Uterus (tissue), 4 donors: ENCODE data around the gene HPS1. TPM values are rescaled to one million over a fixed set of nuclear protein-coding genes. Genes with fewer than 3 reads are reported as not detected.

Experiments used
- DNase-seq, 2 donors: peaks; one replicate each; pipeline ENCODE4 v3.0.0-alpha.2; 2019 to 2020
- H3K27ac ChIP-seq, 2 donors: fragments of 200-600 bp; sonication (generic); 1 replicate in 1 of 2; 2 replicates in 1 of 2; pipeline ENCODE4 v1.5.1; 2016 to 2018
- H3K27me3 ChIP-seq, 2 donors: fragments of 200-600 bp; sonication (generic); one replicate each; pipeline ENCODE4 v1.5.1; 2018 to 2019; ENCODE audit warnings: control low read depth in 1 of 2
- H3K36me3 ChIP-seq, 2 donors: fragments of 200-600 bp; sonication (generic); one replicate each; pipeline ENCODE4 v1.5.1; 2019; ENCODE audit warnings: control low read depth in 1 of 2
- H3K4me1 ChIP-seq, 2 donors: fragments of 200-600 bp; sonication (generic); one replicate each; pipeline ENCODE4 v1.5.1; 2018 to 2019; ENCODE audit warnings: control low read depth in 1 of 2
- H3K4me3 ChIP-seq, 2 donors: fragments of 200-600 bp; sonication (generic); 1 replicate in 1 of 2; 2 replicates in 1 of 2; pipeline ENCODE4 v1.5.1; 2018 to 2019; ENCODE audit warnings: mild to moderate bottlenecking in 1 of 2
- H3K9me3 ChIP-seq, 2 donors: fragments of 200-600 bp; sonication (generic); one replicate each; pipeline ENCODE4 v1.5.1; 2019; ENCODE audit warnings: control low read depth in 1 of 2
- CTCF ChIP-seq, 4 experiments: fragments of 200-600 bp in 2 of 4; fragments of 450-650 bp in 2 of 4; sonication (generic) in 2 of 4; IDR thresholded peaks; one replicate each; pipeline ENCODE4 v1.5.1; 2016 to 2019; ENCODE audit warnings: antibody characterized with exemption in 4 of 4, mild to moderate bottlenecking in 2 of 4, moderate library complexity in 1 of 4
- POLR2A ChIP-seq, 2 donors: fragments of 450-650 bp; IDR thresholded peaks; one replicate each; pipeline ENCODE4 v1.6.1; 2016; ENCODE audit warnings: antibody characterized with exemption in 2 of 2, mild to moderate bottlenecking in 1 of 2, moderate library complexity in 1 of 2
- intact Hi-C: fragments of 100-400 bp; cut with DNase I; formaldehyde crosslinking; loops from one replicate; pipeline ENCODE4 v1.15.1; 2023; ENCODE audit warnings: low total_unique reads
- total RNA-seq, 4 donors: library from RNA; depleted of rRNA in 3 of 4; stranded (reverse); fragments of >200 nt in 3 of 4; gene quantifications; one replicate each; pipeline versions ENCODE4 v1.1.0 to v1.2.4, GENCODE V29; 2014 to 2023
- donor health status: DM: yes; HTN: yes; CAD: no.

The HPS1 gene
- total RNA-seq, 4 donors from 2014 or later = 16.1 to 60.1 (median 38.8) TPM

GRCh38 chr10:98470850-98471249, 24.1 kb upstream of the HPS1 start:
- H3K27me3 ChIP-seq = no peaks in the 10 kb centered on the region
- TF ChIP-seq CTCF (IDR thresholded peaks at IDR 0.05) = no peak
- TF ChIP-seq POLR2A (IDR thresholded peaks at IDR 0.05) = no peak
- DNase-seq = no peak
- no peak overlapping the region for H3K27ac ChIP-seq
- no peak overlapping the region for H3K4me3 ChIP-seq
- H3K36me3 ChIP-seq = no peaks in the 10 kb centered on the region
- no peaks in the 10 kb centered on the region for H3K4me1 ChIP-seq
- intact Hi-C loops = loop anchor here (10.0 kb wide), 1 partner anchor 774 kb away; no protein-coding TSS in a partner anchor
- H3K9me3 ChIP-seq = no peaks in the 10 kb centered on the region

GRCh38 chr10:98469001-98469931, 22.5 kb upstream of the HPS1 start:
- no peaks in the 10 kb centered on the region for H3K9me3 ChIP-seq
- no peaks in the 10 kb centered on the region for H3K4me1 ChIP-seq
- H3K36me3 ChIP-seq = no peaks in the 10 kb centered on the region
- no peak for DNase-seq
- no peak for TF ChIP-seq CTCF (IDR thresholded peaks at IDR 0.05)
- TF ChIP-seq POLR2A (IDR thresholded peaks at IDR 0.05) = no peak
- no peak overlapping the region for H3K27ac ChIP-seq
- H3K4me3 ChIP-seq = no peak overlapping the region
- H3K27me3 ChIP-seq = no peaks in the 10 kb centered on the region
- intact Hi-C loops = no loop called here

GRCh38 chr10:98467506-98468318, 21.0 kb upstream of the HPS1 start:
- H3K4me1 ChIP-seq = no peaks in the 10 kb centered on the region
- no peaks in the 10 kb centered on the region for H3K9me3 ChIP-seq
- DNase-seq = peak; percentile 69 to 70
- TF ChIP-seq POLR2A (IDR thresholded peaks at IDR 0.05) (no peak), CTCF (IDR thresholded peaks at IDR 0.05) (peak; percentile 74 to 83 (median 78))
- H3K4me3 ChIP-seq = peak overlapping the region; percentile 23 to 39
- intact Hi-C loops = no loop called here
- no peaks in the 10 kb centered on the region for H3K36me3 ChIP-seq
- no peaks in the 10 kb centered on the region for H3K27me3 ChIP-seq
- H3K27ac ChIP-seq = no peak overlapping the region

DNA sequence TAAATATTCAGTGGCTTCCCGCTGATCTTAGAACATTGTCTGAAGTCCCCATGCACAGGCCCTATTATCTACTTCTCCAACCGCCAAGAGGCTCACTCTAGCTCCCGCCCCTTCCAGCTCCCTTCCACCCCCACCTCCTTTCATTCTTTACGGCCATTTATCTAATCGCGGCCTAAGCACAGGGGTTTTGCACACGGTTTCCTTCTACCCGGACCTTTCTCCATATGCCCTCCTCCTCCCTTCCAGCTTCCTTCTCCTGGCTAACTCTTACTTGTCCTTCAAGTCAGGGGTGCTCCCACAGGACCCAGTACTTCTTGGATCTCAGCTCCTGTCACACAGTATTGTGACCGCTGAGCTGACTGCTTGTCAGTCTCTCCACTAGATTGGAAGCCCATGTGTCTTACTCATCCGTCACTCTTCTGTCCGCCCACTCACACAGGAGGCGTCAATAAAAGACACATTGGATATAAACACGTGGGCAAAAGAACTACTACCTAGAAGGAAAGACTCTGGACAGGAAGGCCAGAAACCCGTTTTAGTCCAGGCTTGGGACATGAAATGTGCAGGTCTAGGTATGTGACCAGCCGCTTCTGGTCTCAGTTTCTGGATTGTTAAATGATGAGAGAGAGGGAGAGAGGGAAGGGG, 20.2 kb upstream of the HPS1 start:
- Histone ChIP-seq H3K27ac (no peak overlapping the region), H3K4me3 (peak overlapping the region in 1 of 2 donors; percentile 39), H3K4me1 (no peaks in the 10 kb centered on the region), H3K27me3 (no peaks in the 10 kb centered on the region), H3K9me3 (no peaks in the 10 kb centered on the region), H3K36me3 (no peaks in the 10 kb centered on the region)
- intact Hi-C loops = no loop called here
- no peak for DNase-seq
- TF ChIP-seq POLR2A (IDR thresholded peaks at IDR 0.05) (no peak), CTCF (IDR thresholded peaks at IDR 0.05) (no peak)
